Pulmonary artery endothelial cell (primary cell): ENCODE data around the gene ZBTB46. TPM values are rescaled to one million over a fixed set of nuclear protein-coding genes. Genes with fewer than 3 reads are reported as not detected.

Experiments used
- DNase-seq: peaks from one replicate; pipeline ENCODE4 v3.0.0-alpha.2; 2011; ENCODE audit warnings: low read depth, low spot score
- total RNA-seq: library from RNA; depleted of rRNA; stranded (reverse); fragments of >200 nt; gene quantifications from 2 replicates; pipeline ENCODE4 v1.2.3, GENCODE V29; 2014

Gene ZBTB46
- total RNA-seq, 1 donor from 2014 or later, result 13.0 TPM

- DNase-seq, result no peak
These were observed 62.2 kb downstream of the ZBTB46 start for GRCh38 chr20:63768591-63769515.

GRCh38 chr20:63767886-63768285 is 63.2 kb downstream of the ZBTB46 start:
- no peak for DNase-seq

- no peak for DNase-seq
These were observed 63.6 kb downstream of the ZBTB46 start for GRCh38 chr20:63767456-63767855.

GRCh38 chr20:63766695-63767426 is 64.2 kb downstream of the ZBTB46 start:
- DNase-seq, result no peak

GRCh38 chr20:63765902-63766301 is 65.2 kb downstream of the ZBTB46 start:
- no peak for DNase-seq

- no peak for DNase-seq
These were observed 65.8 kb downstream of the ZBTB46 start for GRCh38 chr20:63765082-63765873.

GRCh38 chr20:63759377-63759901 is 71.6 kb downstream of the ZBTB46 start:
- no peak for DNase-seq

GRCh38 chr20:63758152-63758551 is 72.9 kb downstream of the ZBTB46 start:
- DNase-seq, result no peak

GRCh38 chr20:63756648-63756991 is 74.4 kb downstream of the ZBTB46 start:
- DNase-seq, result no peak

GRCh38 chr20:63755933-63756647 is 75.0 kb downstream of the ZBTB46 start:
- no peak for DNase-seq

GRCh38 chr20:63754008-63754407 is 77.1 kb downstream of the ZBTB46 start:
- DNase-seq, result no peak

GRCh38 chr20:63753381-63753780 is 77.7 kb downstream of the ZBTB46 start:
- DNase-seq, result no peak

- DNase-seq, result no peak
These were observed 78.5 kb downstream of the ZBTB46 start for GRCh38 chr20:63752411-63753101.

GRCh38 chr20:63751471-63752271 is 79.4 kb downstream of the ZBTB46 start:
- no peak for DNase-seq

GRCh38 chr20:63750807-63751470 is 80.1 kb downstream of the ZBTB46 start:
- DNase-seq, result no peak

GRCh38 chr20:63749597-63750508 is 81.2 kb downstream of the ZBTB46 start:
- DNase-seq, result no peak

- DNase-seq, result no peak
These were observed 82.2 kb downstream of the ZBTB46 start for GRCh38 chr20:63748934-63749270.
